ENCODE results near the gene UPP1. TPM values are rescaled to one million over a fixed set of nuclear protein-coding genes. Genes with fewer than 3 reads are reported as not detected.

UPP1 gene
- total and polyA plus RNA-seq, 10 of the 15 experiments (the other 5 are each of a cell fraction or from before 2014, with no cell fraction given), result 0.93 to 7.9 (median 3.8) TPM

DNA sequence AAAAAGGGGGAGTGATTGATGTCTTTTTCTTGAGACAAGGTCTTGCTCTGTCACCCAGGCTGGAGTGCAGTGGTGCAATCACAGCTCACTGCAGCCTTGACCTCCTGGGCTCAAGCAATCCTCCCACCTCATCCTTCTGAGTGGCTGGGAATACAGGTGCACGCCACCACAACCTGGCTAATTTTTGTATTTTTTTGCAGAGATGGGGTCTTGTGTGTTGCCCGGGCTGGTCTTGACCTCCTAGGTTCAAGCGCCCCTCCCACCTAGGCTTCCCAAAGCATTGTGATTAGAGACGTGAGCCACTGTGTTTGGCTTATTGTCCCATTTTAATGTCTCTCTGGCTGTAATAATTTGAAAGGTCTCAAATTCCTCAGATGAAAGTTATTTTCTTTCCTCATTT, 21.8 kb downstream of the UPP1 start:
- TF ChIP-seq TCF12 (IDR thresholded peaks at IDR 0.05; ENCODE audit: low read depth, low read length) (no peak), YBX1 (IDR thresholded peaks at IDR 0.05) (no peak), IKZF1 (conservative IDR thresholded peaks at IDR 0.05) (no peak), SMAD1 (IDR thresholded peaks at IDR 0.05; ENCODE audit: low read depth, partially characterized antibody) (no peak), POLR2AphosphoS5 (IDR thresholded peaks at IDR 0.05; ENCODE audit: low read length) (no peak)
- TF ChIP-seq, protein P1, sequence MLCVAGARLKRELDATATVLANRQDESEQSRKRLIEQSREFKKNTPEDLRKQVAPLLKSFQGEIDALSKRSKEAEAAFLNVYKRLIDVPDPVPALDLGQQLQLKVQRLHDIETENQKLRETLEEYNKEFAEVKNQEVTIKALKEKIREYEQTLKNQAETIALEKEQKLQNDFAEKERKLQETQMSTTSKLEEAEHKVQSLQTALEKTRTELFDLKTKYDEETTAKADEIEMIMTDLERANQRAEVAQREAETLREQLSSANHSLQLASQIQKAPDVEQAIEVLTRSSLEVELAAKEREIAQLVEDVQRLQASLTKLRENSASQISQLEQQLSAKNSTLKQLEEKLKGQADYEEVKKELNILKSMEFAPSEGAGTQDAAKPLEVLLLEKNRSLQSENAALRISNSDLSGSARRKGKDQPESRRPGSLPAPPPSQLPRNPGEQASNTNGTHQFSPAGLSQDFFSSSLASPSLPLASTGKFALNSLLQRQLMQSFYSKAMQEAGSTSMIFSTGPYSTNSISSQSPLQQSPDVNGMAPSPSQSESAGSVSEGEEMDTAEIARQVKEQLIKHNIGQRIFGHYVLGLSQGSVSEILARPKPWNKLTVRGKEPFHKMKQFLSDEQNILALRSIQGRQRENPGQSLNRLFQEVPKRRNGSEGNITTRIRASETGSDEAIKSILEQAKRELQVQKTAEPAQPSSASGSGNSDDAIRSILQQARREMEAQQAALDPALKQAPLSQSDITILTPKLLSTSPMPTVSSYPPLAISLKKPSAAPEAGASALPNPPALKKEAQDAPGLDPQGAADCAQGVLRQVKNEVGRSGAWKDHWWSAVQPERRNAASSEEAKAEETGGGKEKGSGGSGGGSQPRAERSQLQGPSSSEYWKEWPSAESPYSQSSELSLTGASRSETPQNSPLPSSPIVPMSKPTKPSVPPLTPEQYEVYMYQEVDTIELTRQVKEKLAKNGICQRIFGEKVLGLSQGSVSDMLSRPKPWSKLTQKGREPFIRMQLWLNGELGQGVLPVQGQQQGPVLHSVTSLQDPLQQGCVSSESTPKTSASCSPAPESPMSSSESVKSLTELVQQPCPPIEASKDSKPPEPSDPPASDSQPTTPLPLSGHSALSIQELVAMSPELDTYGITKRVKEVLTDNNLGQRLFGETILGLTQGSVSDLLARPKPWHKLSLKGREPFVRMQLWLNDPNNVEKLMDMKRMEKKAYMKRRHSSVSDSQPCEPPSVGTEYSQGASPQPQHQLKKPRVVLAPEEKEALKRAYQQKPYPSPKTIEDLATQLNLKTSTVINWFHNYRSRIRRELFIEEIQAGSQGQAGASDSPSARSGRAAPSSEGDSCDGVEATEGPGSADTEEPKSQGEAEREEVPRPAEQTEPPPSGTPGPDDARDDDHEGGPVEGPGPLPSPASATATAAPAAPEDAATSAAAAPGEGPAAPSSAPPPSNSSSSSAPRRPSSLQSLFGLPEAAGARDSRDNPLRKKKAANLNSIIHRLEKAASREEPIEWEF (IDR thresholded peaks at IDR 0.05; ENCODE audit: insufficient replicate concordance, low read depth, low read length), result no peak
- ChIA-PET SMC1A (ENCODE audit: uncharacterized antibody, unreplicated experiment) (interaction anchor here (0.5 to 3.8 kb wide), 22 partner anchors 9 to 173 kb away, joined by 3 to 41 read pairs (median 5); partner anchors contain the start of gene PKD1L1), CTCF (interaction anchor here (0.7 to 11.4 kb wide), 29 partner anchors 10 to 212 kb away, joined by 3 to 210 read pairs (median 4); partner anchors contain the start of gene UPP1), POLR2A (interaction anchor here (1.7 kb wide), 1 partner anchor 119 kb away, joined by 7 read pairs; no protein-coding TSS in a partner anchor), RAD21 (ENCODE audit: unreplicated experiment) (interaction anchor here (0.9 to 7.0 kb wide), 14 partner anchors 18 to 166 kb away, joined by 3 to 79 read pairs (median 4); partner anchors contain the start of gene PKD1L1)
- Histone ChIP-seq H3K4me2 (ENCODE audit: control insufficient read depth, insufficient read depth) (no peak overlapping the region), H4K20me1 (ENCODE audit: control insufficient read depth, insufficient read depth) (no peaks in the 10 kb centered on the region), H3K4me3 (no peak overlapping the region), H3K27me3 (replicated peaks in 1 of 2; ENCODE audit: control insufficient read depth in 2 of 2, insufficient read depth in 2 of 2, low read length in 1 of 2) (no peaks in the 10 kb centered on the region), H3K9ac (ENCODE audit: control insufficient read depth, insufficient read depth, low read length) (no peak overlapping the region), H3K4me1 (ENCODE audit: control insufficient read depth, insufficient read depth, low read length) (no peaks in the 10 kb centered on the region), H3K79me2 (ENCODE audit: control insufficient read depth, insufficient read depth, low read length) (no peaks in the 10 kb centered on the region), H3K27ac (ENCODE audit: control insufficient read depth, insufficient read depth) (no peak overlapping the region), H2AFZ (ENCODE audit: control insufficient read depth, low read depth, low read length) (no peak overlapping the region), H3K36me3 (ENCODE audit: control insufficient read depth in 2 of 2, insufficient read depth in 2 of 2, low read length in 1 of 2) (no peaks in the 10 kb centered on the region), H3K9me3 (replicated peaks; ENCODE audit: control insufficient read depth, insufficient read depth, low read length) (no peaks in the 10 kb centered on the region)
- intact Hi-C loops (cut with micrococcal nuclease; ENCODE audit: unreplicated experiment) (loop anchor here (1.0 to 2.0 kb wide), 3 partner anchors 44 to 166 kb away; no protein-coding TSS in a partner anchor), in situ Hi-C loops (cut with MboI) (loop anchor here (5.0 kb wide), 1 partner anchor 169 kb away; no protein-coding TSS in a partner anchor)
- WGBS (ENCODE audit: insufficient coverage, insufficient replicate concordance, low lambda C conversion rate, missing lambda C conversion rate), result 47% methylated on average over 4 of the region's 4 CpGs
- no TSS peak for BruUV-seq (replicated peaks)
- no peak for ATAC-seq
- no peak for FAIRE-seq
- no peak for DNase-seq (ENCODE audit: low read depth, low spot score)
